Adrenal gland (tissue), 12 donors: ENCODE results near the gene ERLIN1. TPM values are rescaled to one million over a fixed set of nuclear protein-coding genes. Genes with fewer than 3 reads are reported as not detected.

Experiments
- DNase-seq, 7 donors: peaks; one replicate each; pipeline ENCODE4 v3.0.0-alpha.2; 2019 to 2020
- H3K27ac ChIP-seq, 5 donors: fragments of 200-600 bp; sonication (generic) in 4 of 5; 1 replicate in 3 of 5; 2 replicates in 2 of 5; pipeline versions ENCODE4 v1.5.1 to v1.8.0; 2016 to 2020; ENCODE audit warnings: mild to moderate bottlenecking in 1 of 5
- H3K27me3 ChIP-seq: fragments of 200-600 bp; 2 replicates; pipeline ENCODE4 v1.8.0; 2021
- H3K36me3 ChIP-seq, 2 donors: fragments of 200-600 bp; replicated peaks in 1 of 2; 1 replicate in 1 of 2; 2 replicates in 1 of 2; pipeline versions ENCODE4 v1.5.1 to v1.8.0; 2018 to 2022
- H3K4me1 ChIP-seq, 2 donors: fragments of 200-600 bp; replicated peaks in 1 of 2; 1 replicate in 1 of 2; 2 replicates in 1 of 2; pipeline versions ENCODE4 v1.5.1 to v1.8.0; 2018 to 2021
- H3K4me3 ChIP-seq, 4 donors: fragments of 200-600 bp; sonication (generic) in 3 of 4; one replicate each; pipeline ENCODE4 v1.5.1; 2016 to 2018
- H3K9me3 ChIP-seq, 3 donors: fragments of 200-600 bp; sonication (generic) in 1 of 3; replicated peaks in 1 of 3; 1 replicate in 2 of 3; 2 replicates in 1 of 3; pipeline versions ENCODE4 v1.5.1 to v1.8.0; 2016 to 2021
- POLR2A ChIP-seq, 2 donors: fragments of 450-650 bp; IDR thresholded peaks; one replicate each; pipeline ENCODE4 v1.6.1; 2017; ENCODE audit warnings: antibody characterized with exemption in 2 of 2, mild to moderate bottlenecking in 2 of 2, moderate library complexity in 1 of 2
- WGBS, 4 donors: extraction: QIAGEN DNeasy Blood & Tissue Kit in 2 of 4; methylation state at CpG; one replicate each; pipeline versions ENCODE4 v1.1.5 to v1.1.7; 2013 to 2017; 5-methylcytosine and 5-hydroxymethylcytosine counted together
- intact Hi-C, 2 donors: fragments of 100-400 bp; cut with DNase I; formaldehyde crosslinking; loops; one replicate each; pipeline versions ENCODE4 v1.14.1 to v1.15.0; 2022 to 2023
- polyA plus RNA-seq, 3 donors: library from polyadenylated mRNA; stranded (reverse); fragments of 200-250 nt in 2 of 3; fragments of 350-450 nt in 1 of 3; fragmentation: Illumina TruSeq in 1 of 3; extraction: RNeasy Lipid Tissue Mini Kit (QIAGEN cat#74804) in 1 of 3; gene quantifications; one replicate each; pipeline ENCODE4 v1.2.3, GENCODE V29; 2013 to 2014
- total RNA-seq, 9 donors: library from RNA; depleted of rRNA in 4 of 9; stranded (reverse); fragments of >200 nt in 4 of 9; fragments of 120-200 nt in 1 of 9; fragmentation: NEBNext Ultra II Directional in 1 of 9; extraction: Animal tissue kit (Norgen Biotek cat#: 25700) in 1 of 9; gene quantifications; one replicate each; pipeline versions ENCODE4 v1.1.0 to v1.2.4, GENCODE V29; 2013 to 2023
- TF ChIP-seq, protein P1 (sequence below), 6 experiments: fragments of 450-650 bp in 4 of 6; fragments of 200-600 bp in 2 of 6; sonication (generic) in 1 of 6; IDR thresholded peaks; 1 replicate in 5 of 6; 2 replicates in 1 of 6; pipeline versions ENCODE4 v1.5.1 to v1.8.0; 2016 to 2021; ENCODE audit warnings: antibody characterized with exemption in 6 of 6, mild to moderate bottlenecking in 2 of 6, moderate library complexity in 1 of 6
- donor health status: healthy with polysubstance abuse.
- donor health status: Bipolar disorder and iron deficiency.
- donor health status: DM: yes; HTN: yes; CAD: no.
- donor health status: DM: no; HTN: no; CAD: no.
- donor health status: DM: no; HTN: no; CAD: no.
- donor health status: DM: yes; HTN: yes; CAD: no.

ERLIN1 gene
- total and polyA plus RNA-seq, 12 donors, result 3.6 to 32.8 (median 19.2) TPM

DNA sequence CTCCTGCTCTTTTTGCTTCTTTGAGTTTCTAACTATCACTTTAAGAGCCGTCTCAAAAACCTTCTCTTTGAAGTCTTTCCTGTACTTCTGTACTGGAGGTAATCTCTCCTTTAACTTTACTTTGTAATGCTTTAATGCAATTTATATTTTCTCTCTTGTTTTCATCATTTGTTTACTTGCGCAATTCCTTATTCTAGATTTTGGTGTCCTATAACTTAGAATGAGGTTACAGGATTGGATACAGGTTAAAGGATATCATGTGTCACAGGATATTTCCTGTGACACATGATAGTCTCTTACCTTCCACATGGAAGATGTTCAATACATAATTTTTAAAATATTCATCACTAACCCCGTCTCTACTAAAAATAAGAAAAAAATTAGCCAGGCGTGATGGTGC is 61.7 kb downstream of the ERLIN1 start:
- Histone ChIP-seq H3K9me3 (no peaks in the 10 kb centered on the region), H3K36me3 (no peaks in the 10 kb centered on the region), H3K27me3 (peaks cover 10% of the 10 kb centered on the region), H3K4me3 (no peak overlapping the region), H3K27ac (no peak overlapping the region), H3K4me1 (no peaks in the 10 kb centered on the region)
- TF ChIP-seq POLR2A (IDR thresholded peaks at IDR 0.05), result no peak
- TF ChIP-seq, protein P1, sequence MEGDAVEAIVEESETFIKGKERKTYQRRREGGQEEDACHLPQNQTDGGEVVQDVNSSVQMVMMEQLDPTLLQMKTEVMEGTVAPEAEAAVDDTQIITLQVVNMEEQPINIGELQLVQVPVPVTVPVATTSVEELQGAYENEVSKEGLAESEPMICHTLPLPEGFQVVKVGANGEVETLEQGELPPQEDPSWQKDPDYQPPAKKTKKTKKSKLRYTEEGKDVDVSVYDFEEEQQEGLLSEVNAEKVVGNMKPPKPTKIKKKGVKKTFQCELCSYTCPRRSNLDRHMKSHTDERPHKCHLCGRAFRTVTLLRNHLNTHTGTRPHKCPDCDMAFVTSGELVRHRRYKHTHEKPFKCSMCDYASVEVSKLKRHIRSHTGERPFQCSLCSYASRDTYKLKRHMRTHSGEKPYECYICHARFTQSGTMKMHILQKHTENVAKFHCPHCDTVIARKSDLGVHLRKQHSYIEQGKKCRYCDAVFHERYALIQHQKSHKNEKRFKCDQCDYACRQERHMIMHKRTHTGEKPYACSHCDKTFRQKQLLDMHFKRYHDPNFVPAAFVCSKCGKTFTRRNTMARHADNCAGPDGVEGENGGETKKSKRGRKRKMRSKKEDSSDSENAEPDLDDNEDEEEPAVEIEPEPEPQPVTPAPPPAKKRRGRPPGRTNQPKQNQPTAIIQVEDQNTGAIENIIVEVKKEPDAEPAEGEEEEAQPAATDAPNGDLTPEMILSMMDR (IDR thresholded peaks at IDR 0.05), result no peak
- intact Hi-C loops, result no loop called here
- WGBS, 4 donors, result 74 to 78% (median 76%) methylated on average over 4 of the region's 4 CpGs
- DNase-seq, result no peak

DNA sequence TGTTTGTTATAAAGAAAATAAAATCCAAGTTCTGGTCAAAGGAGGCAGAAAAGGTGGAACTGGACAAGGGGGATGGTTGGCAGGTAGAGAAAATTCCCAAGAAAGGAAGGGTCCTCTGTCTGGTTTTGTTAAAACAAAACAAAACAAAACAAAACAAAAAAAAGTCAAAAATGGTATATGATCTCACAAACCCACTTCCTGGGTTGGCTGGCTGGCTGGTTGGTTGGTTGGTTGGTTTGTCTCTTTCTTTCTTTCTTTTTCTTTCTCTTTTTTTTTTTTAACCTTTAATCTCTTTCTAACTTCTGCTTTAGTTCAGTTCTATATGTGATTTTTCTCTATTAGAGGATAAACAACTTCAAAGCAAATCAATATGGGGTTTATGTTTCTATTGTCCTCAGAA is 63.0 kb downstream of the ERLIN1 start:
- intact Hi-C loops, result no loop called here
- H3K27me3 ChIP-seq, result peaks cover 11% of the 10 kb centered on the region
- no peak overlapping the region for H3K4me3 ChIP-seq
- H3K9me3 ChIP-seq, result no peaks in the 10 kb centered on the region
- TF ChIP-seq, protein P1 (IDR thresholded peaks at IDR 0.05), result no peak
- no peak for TF ChIP-seq POLR2A (IDR thresholded peaks at IDR 0.05)
- DNase-seq, result no peak
- H3K27ac ChIP-seq, result no peak overlapping the region
- H3K4me1 ChIP-seq, result no peaks in the 10 kb centered on the region
- H3K36me3 ChIP-seq, result no peaks in the 10 kb centered on the region

DNA sequence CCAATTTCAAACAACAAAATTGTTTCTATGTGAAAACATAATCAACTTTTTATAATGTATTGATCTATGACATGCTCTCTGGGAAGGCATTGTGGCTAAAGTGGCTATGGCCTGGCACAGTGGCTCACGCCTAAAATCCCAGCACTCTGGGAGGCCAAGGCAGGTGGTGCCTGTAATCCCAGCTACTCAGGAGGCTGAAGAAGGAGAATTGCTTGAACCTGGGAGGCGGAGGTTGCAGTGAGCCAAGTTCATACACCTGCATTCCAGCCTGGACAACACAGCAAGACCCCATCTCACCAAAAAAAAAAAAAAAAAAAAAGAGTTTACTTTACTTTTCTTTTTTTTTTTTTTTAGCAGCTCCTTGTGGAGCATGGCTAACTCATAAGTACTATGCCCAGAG is 65.3 kb downstream of the ERLIN1 start:
- Histone ChIP-seq H3K27ac (no peak overlapping the region), H3K4me3 (no peak overlapping the region), H3K9me3 (no peaks in the 10 kb centered on the region), H3K4me1 (no peaks in the 10 kb centered on the region), H3K27me3 (peaks cover 23% of the 10 kb centered on the region), H3K36me3 (no peaks in the 10 kb centered on the region)
- 81 to 100% (median 85%) methylated on average over 2 of the region's 2 CpGs for WGBS, 4 donors
- TF ChIP-seq POLR2A (IDR thresholded peaks at IDR 0.05), result no peak
- TF ChIP-seq, protein P1 (IDR thresholded peaks at IDR 0.05), result no peak
- no peak for DNase-seq
- intact Hi-C loops, result no loop called here

DNA sequence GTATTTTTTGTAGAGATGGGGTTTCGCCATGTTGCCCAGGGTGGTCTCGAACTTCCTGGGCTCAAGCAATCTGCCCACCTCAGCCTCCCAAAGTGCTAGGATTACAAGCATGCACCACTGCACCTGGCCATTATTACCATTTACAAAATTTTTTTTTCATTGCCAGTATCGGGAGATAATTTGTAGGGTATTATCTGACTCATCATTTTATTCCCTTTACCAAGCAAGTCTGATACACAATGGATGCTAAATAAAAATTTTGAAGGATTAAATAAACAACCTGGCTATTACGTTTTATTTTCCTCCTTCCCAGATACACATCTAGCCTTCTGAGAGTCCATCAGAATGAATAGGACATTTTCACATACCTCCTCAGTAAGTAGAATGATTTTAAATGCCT is 66.1 kb downstream of the ERLIN1 start:
- no peak for DNase-seq
- Histone ChIP-seq H3K4me3 (no peak overlapping the region), H3K4me1 (peaks cover 0 to 3% of the 10 kb centered on the region in 2 donors), H3K27me3 (peaks cover 24% of the 10 kb centered on the region), H3K36me3 (no peaks in the 10 kb centered on the region), H3K9me3 (no peaks in the 10 kb centered on the region), H3K27ac (no peak overlapping the region)
- WGBS, 4 donors, result 76 to 85% (median 79%) methylated on average over 4 of the region's 4 CpGs
- TF ChIP-seq, protein P1 (IDR thresholded peaks at IDR 0.05), result no peak
- no peak for TF ChIP-seq POLR2A (IDR thresholded peaks at IDR 0.05)
- intact Hi-C loops, result no loop called here
